ENCODE measurements around the gene LCP2.

The LCP2 gene

GRCh38 chr5:170265522-170265921 lies 32.1 kb downstream of the LCP2 start:
- Histone ChIP-seq H2AFZ (ENCODE audit: low read depth, low read length) (no peak overlapping the region), H3K36me3 (ENCODE audit: insufficient read depth, low read length) (peaks cover 94% of the 10 kb centered on the region)
- DNase-seq = no peak

GRCh38 chr5:170263906-170264305 lies 33.7 kb downstream of the LCP2 start:
- no peaks in the 10 kb centered on the region for H3K79me2 ChIP-seq (ENCODE audit: insufficient read depth, low read length)
- no peak overlapping the region for H3K27ac ChIP-seq (ENCODE audit: low read length)
- no peak overlapping the region for H3K4me2 ChIP-seq (ENCODE audit: insufficient read depth, low read length)
- no peak overlapping the region for H3K9ac ChIP-seq (ENCODE audit: low read depth, low read length)
- H2AFZ ChIP-seq (ENCODE audit: low read depth, low read length) = no peak overlapping the region
- no peak overlapping the region for H3K4me3 ChIP-seq (ENCODE audit: low read depth in 1 of 2, low read length in 2 of 2)
- H3K36me3 ChIP-seq (ENCODE audit: insufficient read depth, low read length) = peaks cover 94% of the 10 kb centered on the region
- no peaks in the 10 kb centered on the region for H3K9me3 ChIP-seq (ENCODE audit: insufficient read depth, low read length, severe bottlenecking)
- DNase-seq = no peak
- no peak for ATAC-seq (ENCODE audit: insufficient read depth, low read depth)
- no peaks in the 10 kb centered on the region for H3K4me1 ChIP-seq (ENCODE audit: insufficient read depth, low read length)
- TF ChIP-seq CTCF (IDR thresholded peaks at IDR 0.05; ENCODE audit: borderline replicate concordance, extremely low read depth, low read length, poor library complexity, severe bottlenecking) (no peak), EZH2 (IDR thresholded peaks at IDR 0.05; ENCODE audit: borderline replicate concordance, low read depth, low read length, severe bottlenecking) (no peak)
- H3K27me3 ChIP-seq (ENCODE audit: insufficient read depth, low read length, poor library complexity) = no peaks in the 10 kb centered on the region
- no peaks in the 10 kb centered on the region for H4K20me1 ChIP-seq (ENCODE audit: insufficient read depth, low read length)

More at GRCh38 chr5:170265522-170265921, 32.1 kb downstream of the LCP2 start:
- no peaks in the 10 kb centered on the region for H3K27me3 ChIP-seq (ENCODE audit: insufficient read depth, low read length, poor library complexity)
- no peak overlapping the region for H3K4me3 ChIP-seq (ENCODE audit: low read depth in 1 of 2, low read length in 2 of 2)
- ATAC-seq (ENCODE audit: insufficient read depth, low read depth) = no peak
- no peak overlapping the region for H3K9ac ChIP-seq (ENCODE audit: low read depth, low read length)
- no peak overlapping the region for H3K27ac ChIP-seq (ENCODE audit: low read length)
- no peaks in the 10 kb centered on the region for H3K4me1 ChIP-seq (ENCODE audit: insufficient read depth, low read length)
- TF ChIP-seq CTCF (IDR thresholded peaks at IDR 0.05; ENCODE audit: borderline replicate concordance, extremely low read depth, low read length, poor library complexity, severe bottlenecking) = no peak
- TF ChIP-seq EZH2 (IDR thresholded peaks at IDR 0.05; ENCODE audit: borderline replicate concordance, low read depth, low read length, severe bottlenecking) = no peak
- H3K4me2 ChIP-seq (ENCODE audit: insufficient read depth, low read length) = no peak overlapping the region
- H3K9me3 ChIP-seq (ENCODE audit: insufficient read depth, low read length, severe bottlenecking) = no peaks in the 10 kb centered on the region
- no peaks in the 10 kb centered on the region for H4K20me1 ChIP-seq (ENCODE audit: insufficient read depth, low read length)
- no peaks in the 10 kb centered on the region for H3K79me2 ChIP-seq (ENCODE audit: insufficient read depth, low read length)

GRCh38 chr5:170262061-170263045 lies 35.2 kb downstream of the LCP2 start:
- H3K9ac ChIP-seq (ENCODE audit: low read depth, low read length) = no peak overlapping the region
- H3K9me3 ChIP-seq (ENCODE audit: insufficient read depth, low read length, severe bottlenecking) = no peaks in the 10 kb centered on the region
- ATAC-seq (ENCODE audit: insufficient read depth, low read depth) = peak; percentile 59; the same call in 1 of the 3 replicates
- no peak for TF ChIP-seq EZH2 (IDR thresholded peaks at IDR 0.05; ENCODE audit: borderline replicate concordance, low read depth, low read length, severe bottlenecking)
- TF ChIP-seq CTCF (IDR thresholded peaks at IDR 0.05; ENCODE audit: borderline replicate concordance, extremely low read depth, low read length, poor library complexity, severe bottlenecking) = no peak
- H3K27me3 ChIP-seq (ENCODE audit: insufficient read depth, low read length, poor library complexity) = no peaks in the 10 kb centered on the region
- no peak overlapping the region for H3K4me3 ChIP-seq (ENCODE audit: low read depth in 1 of 2, low read length in 2 of 2)
- no peaks in the 10 kb centered on the region for H4K20me1 ChIP-seq (ENCODE audit: insufficient read depth, low read length)
- H3K36me3 ChIP-seq (ENCODE audit: insufficient read depth, low read length) = peaks cover 96% of the 10 kb centered on the region
- no peak for DNase-seq
- H2AFZ ChIP-seq (ENCODE audit: low read depth, low read length) = no peak overlapping the region
- H3K4me2 ChIP-seq (ENCODE audit: insufficient read depth, low read length) = no peak overlapping the region
- H3K4me1 ChIP-seq (ENCODE audit: insufficient read depth, low read length) = no peaks in the 10 kb centered on the region
- no peaks in the 10 kb centered on the region for H3K79me2 ChIP-seq (ENCODE audit: insufficient read depth, low read length)
- no peak overlapping the region for H3K27ac ChIP-seq (ENCODE audit: low read length)

All from DND-41 (cell line).